GM19193 (cell line): ENCODE data around the gene CDHR5.

Experiments
- POLR2A ChIP-seq: IDR thresholded peaks from 4 replicates; pipeline ENCODE4 v1.6.1; 2011; ENCODE audit not compliant: insufficient read depth, insufficient read length; ENCODE audit errors: extremely low read depth

CDHR5 gene

DNA sequence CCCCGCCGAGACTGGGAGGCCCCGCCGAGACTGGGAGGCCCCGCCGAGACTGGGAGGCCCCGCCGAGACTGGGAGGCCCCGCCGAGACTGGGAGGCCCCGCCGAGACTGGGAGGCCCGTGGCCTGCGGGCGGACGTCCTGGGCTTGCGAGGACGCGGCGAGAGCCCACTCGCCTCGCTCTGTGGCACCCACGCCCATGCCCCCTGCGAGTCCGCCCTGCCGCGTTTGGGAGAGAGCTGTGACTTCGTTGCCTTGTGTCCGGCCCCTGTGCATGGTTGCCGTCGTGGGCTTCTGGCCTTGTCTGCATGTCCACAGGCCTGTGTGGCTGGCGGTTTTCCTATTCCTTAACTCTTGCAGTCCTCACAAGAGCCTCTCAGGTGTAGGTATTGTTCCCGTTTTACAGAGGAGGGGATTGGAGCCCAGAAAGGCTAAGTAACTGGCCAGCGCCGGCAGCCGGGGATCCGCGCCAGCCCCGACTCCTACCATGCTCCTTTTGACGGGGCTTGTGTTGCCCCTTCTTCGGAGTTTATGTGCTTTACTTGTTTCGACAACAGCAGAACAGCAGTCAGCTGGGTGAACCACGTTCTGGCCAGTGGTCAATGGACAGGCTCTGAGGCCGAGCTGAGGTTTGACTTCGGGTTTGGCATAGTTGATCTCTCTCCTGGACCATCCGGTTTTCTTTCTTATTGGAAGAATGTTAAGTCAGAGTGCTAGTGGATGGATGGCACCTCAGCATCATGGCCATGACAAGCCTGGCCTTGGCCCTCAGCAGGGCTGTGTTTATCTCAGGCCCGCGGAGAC, 47.7 kb downstream of the CDHR5 start:
- no peak for TF ChIP-seq POLR2A

DNA sequence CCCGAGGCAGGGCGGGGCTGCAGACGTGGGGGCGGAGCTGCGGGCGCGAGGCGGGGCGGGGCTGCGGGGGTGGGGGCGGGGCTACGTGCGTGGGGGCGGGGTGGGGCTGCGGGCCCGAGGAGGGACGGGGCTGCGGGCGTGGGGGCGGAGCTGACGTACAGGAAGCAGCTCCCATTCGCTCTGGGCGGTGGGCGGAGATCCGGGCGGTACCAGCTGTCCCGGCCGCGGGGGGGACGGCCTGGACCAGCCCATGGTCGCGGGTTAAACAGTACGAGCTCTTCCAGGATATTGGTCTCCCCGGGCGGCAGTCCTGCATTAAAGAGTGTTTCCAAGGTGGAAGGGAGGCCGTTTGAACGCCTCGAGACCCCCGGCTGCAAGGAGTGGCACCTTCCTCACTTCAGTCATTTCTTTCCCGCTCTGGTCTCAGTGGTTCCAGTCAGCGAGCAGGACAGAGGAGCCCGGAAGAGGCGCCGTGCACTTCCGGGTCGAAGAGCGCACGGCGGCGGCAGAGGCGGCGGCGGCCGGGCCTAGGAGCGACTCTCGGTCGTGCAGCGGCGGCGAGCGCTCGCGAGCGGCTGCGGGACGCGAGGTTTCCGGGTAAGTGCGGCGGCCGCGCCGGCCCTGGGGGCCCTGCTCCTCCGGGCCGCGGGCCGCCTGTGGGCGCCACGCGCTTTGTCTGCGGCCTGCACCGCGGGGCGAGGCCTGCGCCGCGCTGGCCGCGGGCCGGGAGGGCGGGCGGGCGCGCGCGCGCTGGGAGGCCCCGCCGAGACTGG, 48.6 kb downstream of the CDHR5 start, which contains the start of gene PHRF1:
PHRF1 (plus strand) TSS at position 475 of the 773 bp plus-strand sequence. CDS start 5,043 bp downstream, outside the sequence.
- peak; percentile 83 for TF ChIP-seq POLR2A

DNA sequence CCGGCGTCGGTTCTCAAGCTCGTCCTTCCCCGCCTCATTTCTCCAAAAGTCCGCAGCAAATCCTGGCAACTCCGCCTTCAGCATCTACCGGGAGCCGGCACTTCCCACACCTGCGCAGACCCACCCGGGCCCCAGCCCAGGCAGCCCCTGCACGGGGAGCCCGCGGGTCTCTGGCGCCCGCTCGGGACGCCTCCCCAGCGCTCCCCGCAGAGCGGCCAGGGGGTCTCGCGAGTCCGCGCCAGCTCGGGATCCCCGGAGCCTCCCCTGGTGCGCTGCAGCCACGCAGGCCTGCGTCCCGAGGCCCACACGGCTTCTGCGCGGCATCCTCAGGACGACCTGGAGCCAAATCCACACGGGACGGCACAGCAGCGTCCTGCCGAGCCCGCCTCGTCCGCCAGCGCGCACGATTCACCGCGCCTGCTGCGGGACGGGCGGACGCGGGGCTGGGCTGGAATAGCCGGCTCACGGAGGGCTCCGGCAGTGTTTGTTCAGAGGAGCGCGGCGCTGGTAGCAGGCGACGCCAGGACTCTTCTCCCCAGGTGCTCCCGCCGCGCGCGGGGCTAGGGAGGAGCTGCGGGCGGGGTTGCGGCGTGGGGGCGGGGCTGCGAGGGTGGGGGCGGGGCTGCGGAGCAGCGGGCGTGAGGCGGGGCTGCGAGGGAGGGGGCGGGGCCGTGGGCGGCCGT, 49.3 kb downstream of the CDHR5 start:
- TF ChIP-seq POLR2A, result no peak

DNA sequence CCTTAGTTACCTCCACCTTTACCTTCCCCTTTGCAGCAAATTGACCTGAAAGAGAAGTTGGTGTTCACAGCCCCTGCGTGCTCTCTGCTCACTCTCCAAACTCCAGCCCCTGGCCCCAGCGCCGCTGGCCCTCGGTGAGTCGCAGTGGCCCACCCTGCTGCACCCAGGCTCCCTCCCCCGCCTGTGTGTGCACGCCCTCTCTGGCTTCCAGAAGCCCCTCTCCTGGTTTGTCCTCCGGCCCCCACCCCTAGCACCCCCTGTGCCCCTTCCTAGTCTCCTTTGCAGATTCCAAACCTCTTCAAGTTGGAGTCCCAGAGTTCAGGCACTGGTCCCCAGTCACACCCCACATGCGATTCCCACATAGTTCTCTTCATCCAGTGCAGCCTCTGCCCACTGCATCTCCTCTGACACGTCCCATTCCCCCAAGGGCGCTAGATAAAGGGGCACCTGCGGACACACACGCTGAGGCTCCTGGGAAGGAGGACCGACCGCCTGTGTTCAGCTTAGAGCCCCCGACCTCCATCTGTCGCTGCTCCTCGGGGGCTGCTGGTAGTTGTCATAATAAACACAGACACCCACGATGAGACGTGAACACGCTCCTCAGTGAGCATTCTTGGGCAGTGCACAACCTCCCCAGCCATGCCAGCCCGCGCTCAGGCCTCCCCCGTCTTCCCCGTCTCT, 50.0 kb downstream of the CDHR5 start:
- no peak for TF ChIP-seq POLR2A

DNA sequence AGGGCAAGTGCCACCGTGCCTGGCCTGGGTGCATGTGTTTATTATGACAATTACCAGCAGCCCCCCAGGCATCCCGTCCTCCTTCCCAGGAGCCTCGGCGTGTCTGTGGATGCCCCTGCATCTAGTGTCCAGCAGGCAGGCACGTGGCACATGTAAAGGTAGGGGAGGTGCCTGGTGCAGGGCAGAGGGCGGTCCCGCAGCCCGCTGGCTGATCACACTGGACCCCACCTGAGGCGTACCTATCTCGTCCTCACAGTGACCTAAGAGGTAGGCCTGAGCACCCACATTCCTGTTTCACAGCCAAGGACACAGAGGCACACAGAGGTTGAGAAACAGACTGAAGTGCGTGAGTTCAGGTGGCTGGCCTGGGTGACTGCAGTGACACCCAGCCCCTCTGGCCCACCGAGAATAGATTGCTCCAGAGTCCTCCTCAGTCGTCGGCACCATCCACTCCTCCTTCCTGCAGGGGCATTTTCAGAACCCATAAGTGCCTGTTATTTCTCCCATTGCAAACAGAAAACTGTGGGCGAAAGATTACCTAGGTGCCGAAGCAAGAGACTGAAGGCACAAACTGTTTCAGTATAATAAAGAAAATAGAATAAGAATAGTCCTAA, 51.5 kb downstream of the CDHR5 start:
- no peak for TF ChIP-seq POLR2A

DNA sequence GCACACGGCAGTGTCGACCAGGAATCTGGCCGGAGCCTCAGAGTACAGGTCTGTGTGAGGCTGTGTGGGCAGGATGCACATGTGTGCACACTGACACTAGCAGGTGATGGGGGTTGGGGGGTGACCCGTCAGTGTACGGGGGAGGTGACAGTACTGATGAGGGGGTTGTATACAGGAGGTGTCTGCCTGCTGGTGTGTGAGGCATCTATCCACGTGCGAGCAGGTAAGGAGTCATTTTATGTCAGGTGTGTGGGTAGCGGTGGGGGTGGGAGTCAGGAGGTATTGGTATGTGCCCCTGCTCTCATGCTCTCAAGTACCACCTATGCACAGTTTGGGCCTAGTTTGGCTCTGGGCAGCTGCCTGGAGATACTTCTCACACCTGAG, 53.0 kb downstream of the CDHR5 start:
- TF ChIP-seq POLR2A, result no peak

DNA sequence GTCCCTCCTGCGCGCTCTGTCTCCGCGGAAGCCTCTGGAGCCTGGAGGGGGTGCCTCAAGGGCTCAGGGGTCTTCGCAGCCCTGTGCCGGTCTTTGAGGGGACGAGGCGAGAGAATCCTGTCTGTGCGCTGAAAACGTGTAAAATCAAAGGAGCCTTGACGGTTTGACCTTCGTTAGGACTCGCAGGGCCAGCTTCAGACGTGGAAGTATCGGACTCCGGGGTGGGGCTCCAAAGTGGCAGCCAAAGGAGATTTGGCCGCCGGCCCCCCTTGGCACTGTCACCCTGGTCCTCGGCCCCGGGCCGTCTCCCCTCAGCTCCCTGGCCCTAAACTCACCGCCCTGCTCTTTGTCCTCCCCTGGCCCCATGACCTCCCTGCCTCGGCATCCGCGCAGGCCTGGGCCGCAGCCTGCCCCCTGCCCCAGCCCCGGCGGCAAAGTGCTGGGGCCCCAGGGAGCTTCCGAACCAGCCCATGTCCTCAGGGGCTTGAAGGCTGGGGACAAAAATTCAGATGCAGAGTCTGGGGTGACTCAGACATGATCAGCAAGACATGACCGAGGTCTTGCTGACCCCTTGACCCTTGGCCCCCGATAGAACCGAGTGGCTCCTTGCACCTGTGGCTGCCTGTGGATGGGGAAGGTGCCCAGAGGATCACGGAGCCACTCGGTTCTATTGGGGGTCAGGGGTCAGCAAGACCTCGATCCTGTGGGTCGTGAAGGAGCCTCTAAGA, 55.4 kb downstream of the CDHR5 start:
- TF ChIP-seq POLR2A, result no peak

DNA sequence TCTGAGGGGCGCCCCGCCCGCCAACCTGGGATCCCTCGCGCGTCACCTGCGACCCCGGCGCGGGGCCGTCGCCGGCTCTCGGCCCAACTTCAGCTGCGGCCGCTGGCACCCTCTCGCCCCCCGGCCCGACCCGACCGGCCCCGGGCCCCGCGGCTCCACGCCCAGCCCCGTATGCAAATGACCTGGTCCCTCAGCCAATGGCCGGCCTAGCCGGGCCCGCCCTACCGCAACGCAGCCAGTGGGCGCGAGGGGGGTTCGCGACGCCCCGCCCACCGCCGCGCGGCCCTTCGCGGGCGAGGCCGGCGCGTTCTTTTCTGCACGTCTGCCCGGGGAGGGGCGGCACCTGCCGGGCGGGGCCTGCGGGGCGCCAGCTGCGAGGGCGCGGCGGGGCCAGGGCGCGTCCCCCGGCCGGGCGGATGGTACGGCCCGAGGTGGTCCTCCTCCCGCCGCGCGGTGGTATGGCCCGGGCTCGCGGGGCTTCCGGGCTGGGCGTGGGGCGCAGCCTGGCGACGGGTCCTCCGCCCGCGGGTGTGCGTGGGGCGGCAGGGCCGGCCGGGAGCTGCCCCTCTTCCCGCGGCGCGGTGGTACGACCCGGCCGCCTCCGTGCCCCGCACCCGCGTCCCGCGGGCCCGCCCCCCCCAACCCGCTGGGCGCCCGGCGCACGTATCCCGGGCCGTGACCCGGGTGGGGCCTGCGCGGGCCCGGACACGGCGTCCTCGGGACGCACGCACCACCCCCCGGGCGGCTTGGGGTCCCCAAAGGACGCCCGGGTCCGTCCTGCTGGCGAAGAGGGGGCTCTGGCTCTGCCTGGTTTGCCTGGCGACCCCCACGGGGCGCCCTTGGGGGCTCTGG, 56.2 kb downstream of the CDHR5 start:
- peak; percentile 67 for TF ChIP-seq POLR2A

DNA sequence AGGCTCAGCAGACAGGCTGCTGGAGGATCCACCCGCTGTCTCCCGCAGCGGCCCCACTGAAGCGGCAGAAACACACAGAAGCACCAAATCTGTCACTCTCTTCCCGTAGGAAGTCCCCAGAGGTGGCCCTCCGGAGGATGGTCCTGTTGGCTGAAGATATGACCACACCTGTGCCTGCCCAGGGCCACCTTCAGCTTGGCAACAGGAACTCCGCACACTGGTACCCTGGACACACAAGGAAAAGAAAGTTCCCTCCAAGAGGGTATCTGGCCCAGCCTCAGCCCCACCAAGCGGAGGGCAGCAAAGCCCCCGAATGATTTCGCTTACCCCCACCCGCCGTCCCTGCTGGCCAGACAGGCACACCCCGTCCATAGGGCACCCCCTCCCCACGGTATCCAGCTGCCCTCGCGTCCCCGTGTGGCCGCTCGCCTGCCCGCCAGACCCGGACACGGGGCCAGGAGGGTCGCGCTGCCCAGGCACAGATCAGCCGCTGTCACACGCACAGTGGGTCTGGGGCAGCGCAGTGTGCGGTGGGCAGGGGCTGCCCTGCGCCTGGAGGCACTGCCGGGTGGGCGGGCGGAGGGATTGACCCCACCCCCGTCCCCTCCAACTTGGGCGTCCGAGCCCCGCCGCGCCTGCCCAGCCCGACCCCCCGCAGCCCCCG, 57.0 kb downstream of the CDHR5 start:
- no peak for TF ChIP-seq POLR2A

DNA sequence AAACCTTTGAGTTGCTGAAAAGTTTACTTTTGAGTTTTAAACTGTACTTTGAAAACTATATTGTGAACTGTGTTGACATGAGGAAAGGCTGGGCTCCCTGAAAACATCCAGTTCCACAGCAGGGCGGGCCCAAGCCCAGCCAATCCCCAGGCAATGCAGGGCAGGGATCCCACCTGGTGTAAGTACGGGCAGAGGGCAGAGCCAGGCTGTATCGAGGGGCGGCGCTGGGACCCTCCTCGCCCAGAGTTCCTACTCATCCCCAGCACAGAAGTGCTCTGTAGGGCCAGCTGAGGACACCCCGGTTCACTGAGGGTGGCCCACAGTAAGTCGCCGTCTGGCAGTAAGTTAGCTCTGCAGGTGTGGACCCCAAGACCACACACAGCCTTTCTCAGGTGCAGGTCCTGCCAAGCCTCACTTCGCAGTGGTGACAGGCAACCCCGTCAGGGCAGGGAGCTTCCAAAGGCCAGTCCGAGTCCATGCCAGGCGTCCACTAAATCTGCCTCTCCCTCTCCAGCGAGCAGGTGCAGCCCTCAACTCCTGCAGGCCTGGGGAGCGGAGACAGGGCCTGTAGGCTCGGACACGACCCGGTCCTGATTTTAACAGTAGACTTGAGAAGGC, 57.6 kb downstream of the CDHR5 start:
- no peak for TF ChIP-seq POLR2A
